GM19043 (cell line): ENCODE data around the gene IPO7.
"Not testable (repeated sequence)": the region's sequence is repeated elsewhere in the genome, so short reads cannot be mapped to it uniquely, and the experiment has no call there.

Source experiments
- ATAC-seq: cut with Tn5 transposase; IDR thresholded peaks from one replicate; pipeline ENCODE4 v1.9.1; 2021; ENCODE audit warnings: low read depth; ENCODE audit not compliant: unreplicated experiment

The IPO7 gene

DNA sequence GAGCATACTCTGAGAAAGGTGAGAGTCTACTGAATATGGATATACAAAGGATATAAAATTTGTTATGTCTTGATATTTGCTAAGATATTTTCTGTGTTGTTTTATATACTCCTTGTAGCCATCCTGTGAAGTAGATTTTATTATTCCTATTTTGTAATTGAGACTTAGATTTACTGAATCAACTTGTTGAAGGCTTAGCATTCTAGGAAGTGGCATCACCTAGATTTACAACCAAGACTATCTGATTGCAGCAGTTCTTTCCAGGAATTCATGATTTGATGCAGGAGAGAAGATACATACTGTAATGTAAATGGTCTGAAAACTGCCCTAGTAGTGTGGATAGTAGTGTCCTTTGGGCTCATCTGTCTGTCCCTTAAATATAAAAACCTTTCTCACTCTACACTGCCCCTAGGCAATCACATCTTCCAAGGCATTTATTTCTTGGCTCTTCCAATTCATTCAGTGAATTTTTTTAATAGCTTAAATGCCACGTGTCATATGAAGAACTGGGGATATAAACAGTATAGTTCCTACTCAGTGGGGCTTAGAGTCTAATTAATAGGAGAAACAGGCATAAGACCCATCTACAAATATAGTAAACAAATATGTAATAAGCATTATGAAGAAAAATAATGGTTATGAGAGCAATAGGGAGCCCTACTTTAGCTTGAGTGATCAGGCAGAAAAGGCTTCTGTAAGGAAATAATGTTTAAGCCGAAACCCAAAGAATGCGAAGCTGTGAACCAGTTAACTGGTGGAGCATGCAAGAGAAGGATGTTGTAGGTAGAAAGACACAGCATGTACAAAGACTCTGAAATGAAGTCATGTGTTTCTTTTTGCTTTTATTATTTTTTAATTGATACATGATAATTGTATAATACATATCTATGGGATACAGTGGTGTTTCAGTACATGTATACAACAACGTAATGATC is 13.6 kb downstream of the IPO7 start:
- no peak for ATAC-seq

DNA sequence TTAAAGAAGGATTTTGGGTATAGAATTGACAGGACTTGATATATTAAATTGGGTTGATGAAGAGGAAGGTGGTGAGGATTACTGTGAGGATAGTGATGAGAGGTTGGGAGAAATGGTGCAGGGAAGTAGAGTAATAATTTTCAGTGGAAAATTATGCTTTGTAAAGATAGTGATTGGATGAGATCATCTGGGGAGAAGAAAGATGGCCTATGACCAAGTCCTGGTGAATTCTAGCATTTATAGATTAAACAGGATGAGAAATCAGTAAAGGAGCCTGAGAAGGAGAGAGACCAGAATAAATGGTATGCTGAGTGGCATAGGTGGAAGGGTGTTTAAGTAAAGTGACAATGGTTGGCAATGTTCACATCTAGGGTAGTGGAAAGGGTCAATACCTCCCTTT is 15.0 kb downstream of the IPO7 start:
- ATAC-seq, result no peak

DNA sequence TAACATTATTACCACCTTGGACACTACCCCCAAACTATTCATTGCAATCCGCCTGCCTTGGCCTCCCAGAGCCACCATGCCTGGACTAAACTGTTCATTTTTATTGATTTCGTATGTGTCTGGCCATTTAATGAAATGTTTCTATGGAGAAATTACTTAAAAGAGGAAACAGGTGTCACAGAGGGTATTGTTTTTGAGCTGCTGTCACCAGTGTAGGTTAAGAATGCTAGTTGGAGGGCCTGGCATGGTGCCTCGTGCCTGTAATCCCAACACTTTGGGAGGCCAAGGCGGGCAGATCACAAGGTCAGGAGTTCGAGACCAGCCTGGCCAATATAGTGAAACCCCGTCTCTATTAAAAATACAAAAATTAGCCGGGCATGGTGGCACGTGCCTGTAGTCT is 17.4 kb downstream of the IPO7 start:
- ATAC-seq, result not testable (repeated sequence)

DNA sequence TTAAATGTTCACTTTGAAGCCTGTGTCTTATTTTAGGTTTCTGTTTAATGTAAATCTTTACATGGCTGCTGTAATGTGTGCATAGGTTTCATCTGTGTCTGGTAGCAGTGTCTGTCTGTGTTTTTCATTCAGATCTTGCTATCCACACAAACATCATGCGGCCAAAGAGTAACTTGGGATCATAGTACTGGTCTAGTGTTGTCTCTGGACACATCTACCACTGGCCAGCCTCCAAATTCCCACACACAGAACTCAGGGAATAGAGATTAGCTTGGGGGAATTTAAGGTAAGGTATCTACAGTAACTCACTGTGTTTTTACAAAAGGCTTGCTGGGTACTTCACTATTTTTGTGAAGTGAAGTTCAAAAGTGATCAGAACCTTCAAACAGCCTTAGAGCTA is 44.3 kb downstream of the IPO7 start:
- ATAC-seq, result no peak

DNA sequence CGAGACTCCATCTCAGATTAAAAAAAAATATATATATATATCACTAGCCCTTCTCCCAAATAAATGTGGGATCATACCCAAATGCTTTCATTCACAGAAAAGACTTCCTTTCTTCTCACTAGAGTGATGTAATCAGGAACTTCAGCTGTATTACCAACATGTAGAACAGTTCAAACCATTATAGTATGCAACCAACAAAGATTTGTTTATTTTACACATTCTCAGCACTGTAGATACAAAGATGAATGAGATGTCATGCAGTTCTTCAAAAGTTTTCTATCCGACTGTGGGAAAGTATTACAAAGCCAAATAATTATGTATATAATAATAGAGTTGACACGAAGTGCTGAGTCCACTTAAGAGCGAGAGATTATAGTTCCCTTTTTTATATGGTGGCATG is 54.2 kb downstream of the IPO7 start:
- no peak for ATAC-seq

DNA sequence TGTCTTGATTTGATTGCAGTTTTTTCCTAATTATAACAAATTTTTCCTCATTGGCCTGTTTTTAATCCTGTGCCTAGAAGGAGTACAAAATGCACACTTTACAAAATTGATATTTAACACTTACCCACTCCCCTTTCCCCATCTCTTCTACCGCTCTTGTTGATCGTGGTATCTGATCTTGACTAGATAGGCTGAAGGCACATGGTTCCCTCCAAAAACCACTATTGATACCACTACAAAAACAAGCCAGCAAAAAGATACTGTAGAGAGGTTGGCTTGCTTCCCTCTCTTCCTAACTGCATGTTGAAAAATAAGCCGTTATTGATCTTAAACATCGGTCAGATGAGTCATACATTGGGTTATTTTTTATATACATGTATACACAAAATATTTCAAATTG is 61.8 kb downstream of the IPO7 start:
- ATAC-seq, result no peak

DNA sequence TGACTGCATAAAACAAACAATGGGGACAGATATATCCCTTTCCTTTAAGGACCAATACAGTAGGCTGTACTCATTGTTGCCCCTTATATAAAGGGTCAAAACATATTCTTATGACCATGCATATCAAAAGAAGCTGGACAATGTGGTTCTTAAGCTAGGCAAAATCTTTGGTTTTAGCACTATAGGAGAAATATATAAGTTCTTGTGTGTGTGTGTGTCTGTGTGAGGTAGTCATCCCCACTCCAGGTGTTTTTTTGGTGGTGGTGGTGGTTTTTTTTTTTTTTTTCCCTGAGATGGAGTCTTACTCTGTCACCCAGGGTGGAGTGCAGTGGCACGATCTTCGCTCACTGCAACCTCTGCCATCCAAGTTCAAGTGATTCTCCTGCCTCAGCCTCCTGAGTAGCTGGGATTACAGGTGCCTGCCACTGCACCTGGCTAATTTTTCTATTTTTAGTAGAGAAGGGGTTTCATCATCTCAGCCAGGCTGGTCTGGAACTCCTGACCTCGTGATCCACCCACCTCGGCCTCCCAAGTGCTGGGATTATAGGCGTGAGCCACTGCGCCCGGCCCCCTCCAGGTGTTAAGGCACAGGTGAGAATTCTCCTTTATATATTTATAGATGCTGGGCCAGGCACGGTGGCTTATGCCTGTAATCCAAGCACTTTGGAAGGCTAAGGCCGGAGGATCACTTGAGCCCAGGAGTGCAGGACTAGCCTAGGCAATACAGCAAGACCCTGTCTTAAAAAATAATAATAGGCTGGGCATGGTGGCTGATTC is 64.3 kb downstream of the IPO7 start:
- ATAC-seq, result no peak

DNA sequence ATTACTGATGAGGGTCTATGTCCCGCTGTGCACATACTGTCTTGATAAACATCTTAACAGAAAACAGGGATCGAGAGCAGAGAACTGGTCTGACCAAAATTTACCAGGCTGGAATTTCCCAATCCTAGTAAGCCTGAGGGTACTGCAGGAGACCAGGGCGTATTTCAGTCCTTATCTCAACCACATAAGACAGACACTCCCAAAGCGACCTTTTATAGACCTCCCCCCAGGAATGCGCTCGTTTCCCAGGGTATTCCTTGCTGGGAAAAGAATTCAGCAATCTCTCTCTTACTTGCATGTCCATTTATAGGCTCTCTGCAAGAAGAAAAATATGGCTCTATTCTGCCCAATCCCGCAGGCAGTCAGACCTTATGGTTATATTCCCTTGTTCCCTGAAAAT is 67.6 kb downstream of the IPO7 start:
- ATAC-seq, result not testable (repeated sequence)

DNA sequence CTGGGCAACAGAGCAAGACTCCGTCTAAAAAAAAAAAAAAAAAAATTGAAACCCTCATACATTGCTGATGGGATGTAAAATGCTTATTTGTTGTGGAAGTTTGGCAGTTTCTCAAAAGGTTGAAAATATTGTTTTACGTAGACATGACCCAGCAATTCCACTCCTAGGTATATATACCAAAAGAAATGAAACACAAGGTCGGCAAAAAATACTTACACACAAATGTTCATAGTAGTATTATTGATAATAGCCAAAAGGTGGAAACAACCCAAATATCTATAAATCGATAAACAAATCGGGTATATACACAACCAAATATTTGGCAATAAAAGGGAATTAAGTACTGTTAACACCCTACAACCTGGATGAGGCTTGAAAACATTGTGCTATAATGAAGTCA is 71.3 kb downstream of the IPO7 start:
- no peak for ATAC-seq

DNA sequence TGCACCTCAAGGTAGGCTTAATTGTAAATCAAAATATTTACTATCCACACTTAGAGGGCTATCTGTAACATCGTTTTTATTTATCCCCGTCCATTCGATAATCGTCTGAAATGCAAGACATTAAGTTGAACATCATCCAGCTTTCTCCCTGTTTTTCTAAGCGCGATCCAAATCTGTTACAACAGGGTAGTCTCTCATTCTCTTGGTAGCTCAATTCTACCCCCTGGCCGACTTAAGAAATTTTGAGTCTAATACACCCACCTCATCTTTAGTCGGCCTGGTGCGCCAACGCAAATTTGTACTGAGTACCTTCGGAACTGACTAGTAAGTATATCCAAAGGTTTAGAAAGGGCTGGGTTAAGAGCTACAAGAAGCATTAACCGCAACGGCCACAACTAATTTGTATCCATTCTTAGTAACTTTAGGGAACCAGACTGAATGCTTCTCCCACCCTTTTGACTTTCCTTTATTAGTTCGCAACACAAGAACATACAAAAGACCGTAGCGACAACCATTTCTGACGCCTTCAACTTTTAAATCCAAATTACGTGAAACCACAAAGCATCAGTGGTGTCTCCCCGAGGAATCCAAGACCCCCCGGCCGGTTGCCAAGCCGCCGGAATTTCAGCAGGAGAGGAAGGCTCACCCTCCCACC is 75.3 kb downstream of the IPO7 start:
- ATAC-seq, result no peak

DNA sequence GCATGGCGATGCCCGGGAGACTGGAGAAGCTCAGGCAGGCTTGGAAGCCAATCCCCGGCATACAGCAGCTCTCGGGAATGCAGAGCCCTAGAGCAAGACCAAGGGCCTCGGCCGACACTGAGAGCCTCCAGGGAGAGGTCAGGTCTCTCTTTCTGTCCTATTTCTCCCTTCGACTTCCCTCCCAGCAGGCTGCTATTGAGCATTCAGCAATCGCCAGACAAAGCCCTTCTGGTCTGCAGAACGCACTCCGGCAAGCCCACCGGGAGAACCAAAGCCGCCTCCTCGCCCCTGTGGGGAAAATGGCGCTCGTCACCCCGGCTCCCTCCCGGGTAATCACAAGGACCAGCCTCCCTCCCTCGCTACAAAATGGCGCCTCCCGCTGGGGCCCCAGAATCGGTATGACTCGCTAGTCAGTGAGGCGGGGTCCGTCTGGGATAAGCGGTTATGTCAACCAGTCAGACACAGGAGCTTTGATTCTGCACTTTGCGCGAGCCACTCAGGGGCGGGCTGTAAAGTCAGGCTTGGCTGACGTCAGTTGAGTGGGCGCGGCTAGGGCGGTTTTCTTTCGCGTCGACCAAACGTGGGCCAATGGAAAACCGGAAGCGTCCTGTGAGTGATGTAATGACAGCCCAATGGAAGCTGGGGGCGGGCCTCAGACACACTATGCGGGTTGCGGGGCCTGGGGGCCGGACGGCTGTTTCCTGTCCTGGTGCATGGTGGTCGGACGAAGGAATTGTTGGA is 76.0 kb downstream of the IPO7 start, which contains the start of gene ZNF143:
Gene ZNF143, plus strand, starts transcription at position 691 of the 741 bp plus-strand sequence. CDS start 10,297 bp downstream, outside the sequence.
- peak; percentile 80 for ATAC-seq

DNA sequence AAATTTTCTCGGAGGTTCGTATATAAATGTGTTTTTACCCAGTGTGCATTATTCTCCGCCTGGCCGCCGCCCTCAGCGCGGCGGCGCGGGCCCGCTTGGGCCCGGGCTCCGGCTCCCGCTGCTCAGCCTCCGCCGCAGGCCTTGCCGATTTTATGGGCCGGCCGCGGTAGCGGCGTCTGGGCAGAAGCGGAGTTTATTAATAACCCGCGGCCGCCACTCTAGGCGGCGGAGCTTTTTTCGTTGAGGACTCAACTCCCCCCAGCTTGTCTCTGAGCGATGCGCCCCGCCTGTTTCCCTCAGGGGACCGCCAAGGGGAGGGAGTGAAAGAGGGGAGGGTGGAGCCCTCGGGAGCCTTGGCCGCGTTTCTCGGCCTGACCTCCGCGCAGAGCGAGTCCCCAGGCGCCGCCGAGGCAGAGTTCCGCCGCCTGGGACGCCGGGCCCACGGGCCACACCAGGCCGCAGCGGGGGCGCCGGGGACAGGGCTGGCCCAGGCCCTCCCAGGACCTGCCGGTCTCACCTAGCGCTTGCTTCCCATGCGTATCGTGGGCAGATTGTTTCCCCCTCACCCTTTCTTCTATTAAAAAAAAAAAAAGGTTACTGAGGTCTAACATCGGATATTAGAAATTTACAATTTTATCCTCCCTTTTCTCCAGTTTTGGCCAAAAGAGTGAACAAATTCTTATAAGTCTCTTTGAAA is 76.8 kb downstream of the IPO7 start:
- ATAC-seq, result peak; percentile 45

DNA sequence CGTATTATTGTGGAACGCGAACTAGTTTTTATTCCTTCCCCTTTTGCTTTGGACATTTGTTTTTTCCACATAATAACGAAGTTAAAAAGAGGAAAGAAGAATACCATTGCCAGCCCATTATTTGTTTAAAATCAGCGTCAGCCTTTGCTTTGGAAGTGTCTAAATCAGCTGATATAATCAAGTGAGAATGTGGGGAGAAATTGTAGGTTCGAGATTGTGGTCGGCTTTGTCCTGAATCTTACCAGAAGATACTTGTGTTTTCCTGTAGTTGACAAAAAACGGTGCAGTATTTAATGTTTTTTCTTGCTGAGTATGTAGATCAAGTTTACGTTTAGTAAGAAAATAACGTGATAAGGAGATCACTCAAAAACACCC is 77.3 kb downstream of the IPO7 start:
- no peak for ATAC-seq

DNA sequence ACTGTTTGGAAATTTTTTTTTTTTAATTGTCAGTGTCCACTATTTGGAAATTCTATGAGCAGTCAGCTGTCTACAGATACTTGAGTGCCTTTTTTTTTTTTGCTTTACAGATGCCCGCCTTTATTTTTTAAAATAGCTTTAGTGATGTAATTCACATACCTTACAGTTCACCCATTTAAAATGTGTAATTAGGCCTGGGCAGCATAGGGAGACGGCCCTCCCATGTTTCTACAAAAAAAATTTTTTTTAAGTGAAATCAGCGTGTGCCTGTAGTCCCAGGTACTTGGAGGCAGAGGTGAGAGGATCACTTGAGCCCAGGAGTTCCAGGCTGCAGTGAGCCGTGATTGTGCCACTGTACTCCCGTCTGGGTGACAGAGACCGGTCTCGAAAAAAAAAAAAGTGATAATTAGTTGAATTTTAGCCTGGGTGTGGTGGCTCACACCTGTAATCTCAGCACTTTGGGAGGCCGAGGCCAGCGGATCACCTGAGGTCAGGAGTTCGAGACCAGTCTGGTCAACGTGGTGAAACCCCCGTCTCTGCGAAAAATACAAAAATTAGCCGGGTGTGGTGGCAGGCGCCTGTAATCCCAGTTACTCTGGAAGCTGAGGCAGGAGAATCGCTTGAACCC is 77.8 kb downstream of the IPO7 start:
- no peak for ATAC-seq

DNA sequence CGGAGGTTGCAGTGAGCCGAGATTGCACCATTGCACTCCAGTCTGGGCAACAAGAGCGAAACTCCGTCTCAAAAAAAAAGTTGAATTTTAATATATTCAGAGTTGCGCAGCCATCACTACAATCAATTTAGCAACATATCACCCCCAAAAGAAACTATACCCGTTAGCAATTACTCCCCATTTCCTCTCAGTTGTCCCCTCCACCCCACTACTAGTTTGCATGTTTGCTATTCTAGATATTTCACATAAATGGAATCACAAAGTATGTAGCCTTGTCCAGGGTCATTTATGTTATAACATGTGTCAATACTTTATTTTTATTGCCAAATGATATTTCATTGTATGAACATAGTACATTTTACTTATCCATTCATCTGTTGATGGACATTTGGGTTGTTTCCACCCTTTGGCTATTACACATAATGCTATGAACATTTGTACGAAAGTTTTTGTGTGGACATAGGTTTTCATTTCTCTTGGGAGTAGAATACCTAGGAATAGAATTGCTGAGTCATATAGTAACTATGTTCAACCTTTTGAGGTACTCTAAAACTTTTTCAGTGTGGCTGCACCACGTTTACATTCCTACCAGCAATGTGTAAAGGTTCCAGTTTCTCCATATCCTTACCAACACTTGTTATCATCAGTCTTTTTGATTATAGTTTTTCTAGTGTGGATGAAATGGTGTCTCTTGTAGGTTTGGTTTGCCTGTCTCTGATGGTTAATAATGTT is 78.5 kb downstream of the IPO7 start:
- ATAC-seq, result no peak

DNA sequence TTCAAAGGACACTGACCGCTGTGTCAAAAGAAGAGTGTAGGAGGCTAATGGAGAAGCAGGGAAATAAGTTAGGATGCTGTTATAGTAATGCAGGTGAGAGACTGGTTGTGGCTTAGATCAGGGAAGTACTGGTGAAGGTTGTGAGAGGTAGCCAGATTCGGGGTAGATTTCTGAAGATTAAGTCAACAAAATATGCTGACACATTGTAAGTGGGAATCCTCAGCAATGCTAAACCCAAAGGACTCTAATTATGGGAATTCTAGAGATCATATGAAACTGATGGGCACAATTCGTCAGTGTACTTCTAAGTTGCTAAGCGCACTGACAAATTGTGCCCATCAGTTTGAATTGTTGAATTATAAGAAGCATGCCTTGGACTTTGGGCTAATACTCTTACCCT is 86.3 kb downstream of the IPO7 start:
- no peak for ATAC-seq

DNA sequence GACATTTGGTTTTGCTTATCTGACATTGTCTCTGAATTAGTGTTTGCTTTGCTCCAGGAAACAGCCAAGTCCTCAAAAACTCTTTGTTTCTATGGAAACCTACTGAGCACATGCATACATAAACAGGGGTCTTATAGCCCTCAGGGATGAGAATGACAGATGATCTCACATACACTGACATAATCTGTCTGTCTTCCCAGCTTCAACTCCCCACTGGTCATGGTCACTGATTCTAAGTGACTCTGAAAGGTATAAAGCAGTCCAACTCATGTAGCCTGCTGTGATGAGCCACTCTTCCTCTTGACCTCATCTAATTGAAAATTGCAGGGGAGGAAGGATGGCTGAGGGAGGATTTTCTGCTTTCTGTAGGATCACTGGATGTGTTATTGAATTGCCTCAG is 89.0 kb downstream of the IPO7 start:
- no peak for ATAC-seq

DNA sequence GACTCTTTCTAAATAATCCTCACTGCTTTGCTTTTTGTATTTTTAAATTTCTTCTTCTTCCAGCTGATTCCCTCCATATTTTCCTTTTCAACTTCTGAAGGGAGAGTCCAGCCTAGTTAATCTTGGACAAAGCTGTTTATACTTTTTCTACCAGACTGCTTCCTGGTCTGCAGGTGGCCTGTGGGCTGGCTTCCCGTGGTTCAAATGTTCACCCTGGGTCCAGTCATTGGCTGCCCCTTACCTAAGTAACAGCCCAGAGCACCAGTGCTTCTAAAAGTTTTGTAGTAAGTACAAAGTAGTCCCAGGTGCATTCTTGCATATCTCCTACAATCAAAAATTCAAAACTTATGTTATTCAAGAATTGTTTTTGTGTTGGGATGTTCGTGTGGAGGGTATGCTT is 95.4 kb downstream of the IPO7 start:
- ATAC-seq, result no peak
